GM18909 (cell line): ENCODE data around the gene TMEM131L.
"Not testable (repeated sequence)": the region's sequence is repeated elsewhere in the genome, so short reads cannot be mapped to it uniquely, and the experiment has no call there.

Experiments used
- ATAC-seq: cut with Tn5 transposase; IDR thresholded peaks from one replicate; pipeline ENCODE4 v1.9.1; 2021; ENCODE audit warnings: mild to moderate bottlenecking; ENCODE audit not compliant: unreplicated experiment, poor library complexity

TMEM131L gene

DNA sequence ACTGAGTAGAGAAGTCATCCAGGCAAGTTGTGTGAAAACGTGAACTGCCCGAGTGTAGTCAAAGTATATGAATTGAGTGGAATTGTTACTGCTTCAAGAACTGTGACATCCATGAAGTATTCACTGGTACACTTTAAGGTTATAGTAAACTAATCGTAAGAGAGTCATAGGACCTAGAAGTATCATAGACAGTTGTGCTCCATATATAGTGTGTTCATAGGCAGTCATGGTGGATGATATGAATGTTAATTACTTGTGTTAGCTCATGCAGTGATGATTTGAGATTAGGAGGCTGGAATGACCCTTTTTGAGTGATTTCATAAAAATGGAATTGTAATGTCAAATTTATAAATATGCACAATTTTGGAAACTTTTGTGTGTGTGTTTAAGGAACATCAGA, 136.6 kb downstream of the TMEM131L start:
- ATAC-seq = no peak

DNA sequence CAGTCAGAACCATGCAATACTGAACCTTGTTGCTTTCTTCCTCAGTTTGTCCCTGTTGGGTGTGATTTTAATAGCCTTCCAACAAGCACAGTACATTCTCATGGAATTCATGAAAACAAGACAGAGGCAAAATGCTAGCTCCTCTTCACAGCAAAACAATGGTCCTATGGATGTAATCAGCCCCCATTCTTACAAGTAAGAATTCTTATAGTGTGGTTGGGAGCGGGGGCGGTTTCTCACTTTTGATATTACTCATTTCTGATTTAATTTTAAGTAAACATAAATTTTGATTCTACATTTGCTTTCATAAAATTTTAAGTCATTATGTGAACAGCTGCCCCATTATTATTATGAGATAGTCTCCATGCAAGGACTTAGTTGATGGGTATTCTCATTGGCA, 137.1 kb downstream of the TMEM131L start:
- no peak for ATAC-seq

DNA sequence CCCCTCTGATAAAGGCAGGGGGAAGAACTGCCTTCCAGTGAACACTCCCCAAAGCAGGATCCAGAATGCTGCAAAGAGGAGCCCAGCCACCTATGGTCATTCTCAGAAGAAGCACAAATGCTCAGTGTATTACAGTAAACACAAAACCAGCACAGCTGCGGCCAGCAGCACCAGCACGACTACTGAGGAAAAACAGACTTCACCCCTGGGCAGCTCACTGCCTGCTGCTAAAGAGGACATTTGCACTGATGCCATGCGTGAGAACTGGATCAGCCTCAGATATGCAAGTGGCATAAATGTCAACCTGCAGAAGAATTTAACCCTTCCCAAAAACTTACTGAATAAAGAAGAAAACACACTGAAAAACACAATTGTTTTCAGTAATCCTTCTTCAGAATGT, 137.7 kb downstream of the TMEM131L start:
- no peak for ATAC-seq

GRCh38 chr4:153609070-153609469, 142.9 kb downstream of the TMEM131L start:
- ATAC-seq = not testable (repeated sequence)

DNA sequence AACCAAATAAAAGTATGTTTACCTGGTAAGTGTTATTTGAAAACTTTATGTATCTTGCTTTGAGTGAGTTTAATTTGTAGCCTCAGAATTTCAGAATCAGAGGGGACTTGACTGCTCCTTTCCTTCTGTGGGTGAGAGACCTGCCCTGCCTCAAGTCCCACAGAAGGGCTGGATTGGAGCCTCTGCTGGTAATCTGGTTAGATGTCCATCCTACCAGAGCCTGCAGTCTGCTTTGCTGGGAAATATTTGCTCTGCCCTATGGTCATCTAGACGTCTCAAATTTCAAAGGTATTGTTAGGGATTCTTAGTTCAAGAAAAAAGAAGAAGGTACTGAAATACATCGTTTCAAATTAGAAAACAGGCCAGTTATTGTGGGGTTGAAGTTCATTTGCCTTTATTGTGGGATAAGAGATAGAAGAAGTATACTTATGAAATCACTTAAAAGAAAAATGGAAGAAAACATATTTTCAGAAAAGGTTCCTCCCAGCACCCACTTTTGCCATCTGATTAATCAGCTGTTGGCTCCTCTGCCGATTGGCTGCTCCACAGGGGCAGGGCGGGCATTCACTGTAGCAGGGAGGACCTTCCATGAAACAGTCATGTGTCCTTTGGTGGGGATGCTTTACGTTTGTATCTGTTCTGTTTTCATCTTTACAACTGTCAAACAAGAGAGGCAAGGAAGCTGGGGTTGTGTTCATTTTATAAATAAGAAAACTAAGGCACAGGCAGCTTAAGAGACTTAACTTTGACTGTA, 144.6 kb downstream of the TMEM131L start:
- no peak for ATAC-seq

- no peak for ATAC-seq
These were observed 145.5 kb downstream of the TMEM131L start for GRCh38 chr4:153611679-153612078.

DNA sequence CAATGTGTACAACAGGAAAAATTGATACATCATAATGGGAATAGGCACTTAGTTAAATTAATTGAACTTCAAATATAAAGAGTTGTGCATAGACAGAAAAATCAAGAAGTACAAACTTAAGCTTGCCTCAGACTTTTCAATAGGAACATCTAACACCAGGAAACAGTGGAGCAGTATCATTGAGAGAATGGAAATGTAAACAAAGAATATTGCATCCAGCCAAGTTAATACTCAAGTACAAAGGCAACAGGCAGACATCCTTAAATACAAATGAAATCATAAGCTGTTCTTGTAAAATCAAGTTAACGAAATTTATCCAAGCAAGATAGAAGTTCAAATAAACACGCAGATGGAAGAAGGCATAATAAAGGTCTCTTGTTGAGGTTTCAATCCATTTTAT, 146.7 kb downstream of the TMEM131L start:
- ATAC-seq = no peak

DNA sequence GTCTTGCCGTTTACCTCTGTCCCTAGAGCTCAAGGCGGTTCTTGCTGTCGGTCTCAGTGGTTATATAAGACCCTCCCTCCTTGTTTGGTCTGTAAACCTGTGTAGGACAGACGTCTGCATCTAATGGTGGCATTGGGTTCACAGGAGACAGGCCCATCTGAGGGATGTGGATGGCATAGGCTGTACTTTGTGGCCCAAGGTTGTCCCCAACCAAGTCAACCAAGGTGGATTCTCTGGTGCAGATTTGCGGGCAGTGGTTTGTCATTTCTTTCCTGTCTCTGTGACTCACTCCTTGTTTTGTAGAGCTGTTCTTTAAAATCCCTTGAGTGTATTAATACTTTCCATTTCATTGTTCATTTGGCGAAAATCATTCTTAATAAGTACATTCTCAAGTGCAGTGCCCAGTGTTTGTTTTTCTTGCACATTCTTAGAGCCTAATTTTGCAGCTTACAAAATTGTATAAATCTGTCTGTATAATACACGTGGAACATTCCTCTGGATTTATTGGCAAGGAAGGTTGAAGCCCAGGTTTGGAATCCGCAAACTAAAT, 149.9 kb downstream of the TMEM131L start:
- no peak for ATAC-seq

- ATAC-seq = no peak
These were observed 152.7 kb downstream of the TMEM131L start for GRCh38 chr4:153618833-153619232.

- ATAC-seq = no peak
These were observed 153.7 kb downstream of the TMEM131L start for GRCh38 chr4:153619811-153620210.

DNA sequence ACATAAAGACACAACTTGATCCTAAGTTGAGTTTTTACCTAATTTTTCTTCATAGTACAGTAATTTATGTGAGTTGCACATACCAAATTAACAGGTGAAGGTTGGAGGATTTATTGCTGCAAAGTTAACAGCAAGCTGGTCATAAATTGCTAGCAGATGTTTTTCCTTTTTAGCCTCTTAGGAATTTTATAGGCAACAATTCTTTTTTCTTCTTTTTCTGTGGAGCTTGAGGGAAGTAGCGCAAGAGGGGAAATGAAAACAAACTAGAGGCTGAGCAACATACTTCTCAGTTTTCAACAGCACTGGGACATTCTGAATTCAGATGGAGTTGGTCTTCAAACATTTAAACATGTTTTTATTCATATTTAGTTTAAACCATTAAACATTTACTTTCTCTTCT, 154.2 kb downstream of the TMEM131L start:
- no peak for ATAC-seq

DNA sequence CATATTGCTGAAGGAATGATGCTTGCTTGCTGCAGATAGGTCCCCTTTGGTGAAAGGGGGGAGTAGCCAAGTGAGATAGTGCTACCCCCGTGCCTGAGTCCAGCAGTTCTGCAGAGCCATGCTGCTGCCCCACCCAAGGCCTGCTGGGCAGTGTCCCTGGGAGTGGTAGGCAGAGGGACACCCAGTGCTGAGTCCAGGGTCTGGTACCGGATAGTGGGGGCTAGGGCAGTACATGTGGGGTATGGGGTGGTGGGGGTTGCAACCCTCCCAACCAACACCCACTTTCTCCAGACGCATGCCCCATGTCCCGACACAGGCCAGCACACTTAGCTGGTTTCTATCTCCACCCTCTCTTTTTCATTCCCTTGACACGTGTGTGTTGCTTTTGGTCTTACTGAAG, 155.9 kb downstream of the TMEM131L start:
- ATAC-seq = no peak

GRCh38 chr4:153622778-153623240, 156.6 kb downstream of the TMEM131L start:
- no peak for ATAC-seq

DNA sequence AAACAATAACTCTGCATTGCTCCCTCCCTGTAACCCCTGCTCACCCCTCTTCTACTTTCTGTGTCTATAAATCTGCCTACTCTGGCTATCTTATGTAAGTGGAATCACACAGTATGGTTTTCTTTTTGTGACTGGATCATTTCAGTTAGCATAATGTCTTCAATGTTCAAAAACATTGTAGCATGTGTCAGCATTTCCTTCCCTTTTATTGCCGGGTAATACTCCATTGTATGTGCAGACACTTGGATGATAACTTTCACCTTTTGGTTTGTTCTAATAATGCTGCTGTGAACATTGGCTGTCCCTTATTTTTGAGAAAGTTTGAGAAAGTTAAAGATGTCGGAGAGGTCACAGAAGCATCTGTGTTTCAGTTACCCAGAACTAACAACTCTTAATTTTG, 157.3 kb downstream of the TMEM131L start:
- no peak for ATAC-seq

GRCh38 chr4:153628796-153629315, 162.7 kb downstream of the TMEM131L start:
- no peak for ATAC-seq

GRCh38 chr4:153629776-153630175, 163.6 kb downstream of the TMEM131L start:
- ATAC-seq = no peak

DNA sequence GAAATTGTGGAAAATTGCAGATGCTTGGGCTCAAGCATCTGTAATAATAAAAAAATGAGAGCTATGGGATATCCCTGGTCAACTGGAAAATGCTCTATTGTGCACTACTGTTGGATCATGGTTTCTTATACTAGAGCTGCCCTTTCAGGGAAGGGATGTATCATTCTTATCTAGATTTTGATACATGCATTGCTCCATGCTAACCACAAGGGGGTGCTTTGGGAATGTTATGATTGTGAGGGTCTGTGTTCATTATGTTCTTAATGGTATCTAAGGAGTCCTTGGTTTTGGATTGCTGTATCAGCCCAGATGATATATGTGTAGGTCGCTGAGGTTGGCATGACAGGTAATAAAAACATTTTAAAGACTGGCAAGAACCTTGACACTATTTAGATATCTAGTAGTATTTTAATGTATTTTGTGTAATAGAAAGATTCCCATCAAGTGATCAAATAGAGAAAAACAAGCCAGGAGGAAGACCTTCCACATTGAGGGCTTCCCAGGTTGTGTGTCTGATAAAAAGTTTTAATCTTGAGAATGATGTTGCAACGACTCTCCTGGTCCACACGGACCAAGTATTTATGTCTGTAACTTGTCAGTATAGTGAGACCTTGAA, 168.7 kb downstream of the TMEM131L start:
- ATAC-seq = no peak

- no peak for ATAC-seq
These were observed 169.7 kb downstream of the TMEM131L start for GRCh38 chr4:153635846-153636245.

DNA sequence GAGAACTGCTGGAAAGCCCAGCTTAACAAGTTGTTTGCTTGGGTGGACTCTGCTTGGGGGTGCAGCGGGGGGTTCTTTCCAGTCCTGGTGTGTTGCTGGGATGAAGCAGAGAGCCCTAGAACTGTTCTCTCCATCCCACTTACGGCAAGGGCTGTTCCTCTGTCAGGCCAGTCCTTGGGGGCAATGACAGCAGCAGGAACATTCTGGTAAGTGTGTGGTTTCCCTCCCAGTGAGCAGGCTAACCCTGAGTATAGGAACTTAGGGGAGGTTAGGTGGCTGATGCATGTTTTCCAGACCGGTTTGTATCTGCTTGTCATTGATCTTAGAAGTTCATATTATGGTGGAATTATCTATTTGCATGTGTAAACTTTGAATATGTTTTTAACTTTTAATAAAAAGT, 171.0 kb downstream of the TMEM131L start:
- no peak for ATAC-seq

DNA sequence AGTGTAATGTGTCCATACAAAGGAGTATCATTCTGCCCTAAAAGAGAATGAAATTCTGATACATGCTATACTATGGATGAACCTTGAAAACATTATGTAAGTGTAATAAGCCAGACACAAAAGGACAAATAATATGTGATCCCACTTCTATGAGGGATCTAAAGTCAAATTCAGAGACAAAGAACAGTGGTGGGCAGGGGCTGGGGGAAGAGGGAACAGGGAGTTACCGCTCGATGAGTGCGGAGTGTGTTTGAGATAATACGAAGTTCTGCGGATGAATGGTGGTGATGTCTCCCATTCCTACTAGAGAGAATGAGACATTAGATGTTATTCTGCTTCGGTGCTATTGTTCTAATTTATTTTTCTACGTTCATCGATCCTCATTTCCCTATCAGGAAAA, 171.9 kb downstream of the TMEM131L start:
- ATAC-seq = no peak

- no peak for ATAC-seq
These were observed 172.8 kb downstream of the TMEM131L start for GRCh38 chr4:153638999-153639398.
